Loucy (cell line): Measurements from ENCODE around the gene DLG2.

Source experiments
- CTCF ChIP-seq: fragments of 200-600 bp; sonication (generic); conservative IDR thresholded peaks from 2 replicates; pipeline ENCODE4 v1.5.1; 2014; ENCODE audit warnings: mild to moderate bottlenecking, antibody characterized with exemption, low read length
- EZH2phosphoT487 ChIP-seq: fragments of 200-600 bp; IDR thresholded peaks from 2 replicates; pipeline ENCODE4 v1.6.1; 2018; ENCODE audit warnings: antibody characterized with exemption, mild to moderate bottlenecking, moderate library complexity, borderline replicate concordance

- TF ChIP-seq CTCF (no peak), EZH2phosphoT487 (no peak)
Measured at GRCh38 chr11:83725728-83726127, 1901.4 kb downstream of the DLG2 start.
